ENCODE data around the gene LYSMD2. TPM values are rescaled to one million over a fixed set of nuclear protein-coding genes. Genes with fewer than 3 reads are reported as not detected.

Gene LYSMD2
- total and polyA plus RNA-seq, 9 donors: 8.9 to 16.4 (median 13.4) TPM

GRCh38 chr15:51721199-51721960 lies 16.1 kb downstream of the LYSMD2 start:
- 12 to 26% (median 17%) methylated on average over 5 of the region's 5 CpGs for WGBS, 3 donors
- Histone ChIP-seq H3K36me3 (no peaks in the 10 kb centered on the region), H3K27ac (no peak overlapping the region), H3K4me3 (no peak overlapping the region), H3K9me3 (no peaks in the 10 kb centered on the region), H3K4me1 (ENCODE audit: insufficient read depth) (peaks cover 3% of the 10 kb centered on the region), H3K27me3 (no peaks in the 10 kb centered on the region)
- TF ChIP-seq EP300 (IDR thresholded peaks at IDR 0.05): no peak
- no peak for TF ChIP-seq CTCF (IDR thresholded peaks at IDR 0.05)
- TF ChIP-seq POLR2A (IDR thresholded peaks at IDR 0.05): no peak
- intact Hi-C loops (cut with DNase I): no loop called here
- DNase-seq: no peak

- Histone ChIP-seq H3K36me3 (no peaks in the 10 kb centered on the region), H3K27ac (no peak overlapping the region), H3K27me3 (no peaks in the 10 kb centered on the region), H3K9me3 (no peaks in the 10 kb centered on the region), H3K4me3 (no peak overlapping the region), H3K4me1 (ENCODE audit: insufficient read depth) (no peaks in the 10 kb centered on the region)
- 81 to 96% (median 91%) methylated on average over 8 of the region's 8 CpGs for WGBS, 3 donors
- TF ChIP-seq CTCF (IDR thresholded peaks at IDR 0.05) (no peak), EP300 (IDR thresholded peaks at IDR 0.05) (no peak), POLR2A (IDR thresholded peaks at IDR 0.05) (no peak)
- no peak for DNase-seq
- intact Hi-C loops (cut with DNase I): no loop called here
These were observed 17.1 kb downstream of the LYSMD2 start for GRCh38 chr15:51720201-51720995.

- no peaks in the 10 kb centered on the region for H3K36me3 ChIP-seq
- no peak overlapping the region for H3K27ac ChIP-seq
- no peaks in the 10 kb centered on the region for H3K9me3 ChIP-seq
- no peak overlapping the region for H3K4me3 ChIP-seq
- intact Hi-C loops (cut with DNase I): loop anchor here in 1 of 4 donors (10.0 kb wide), 1 partner anchor 56 kb away; no protein-coding TSS in a partner anchor
- TF ChIP-seq EP300 (IDR thresholded peaks at IDR 0.05): no peak
- TF ChIP-seq POLR2A (IDR thresholded peaks at IDR 0.05): no peak
- DNase-seq: no peak
- H3K27me3 ChIP-seq: no peaks in the 10 kb centered on the region
- H3K4me1 ChIP-seq (ENCODE audit: insufficient read depth): no peaks in the 10 kb centered on the region
- 61 to 75% (median 69%) methylated on average over 3 of the region's 3 CpGs for WGBS, 3 donors
These were observed 18.7 kb downstream of the LYSMD2 start for GRCh38 chr15:51718746-51719145.

GRCh38 chr15:51718219-51718618 lies 19.2 kb downstream of the LYSMD2 start:
- Histone ChIP-seq H3K4me3 (no peak overlapping the region), H3K4me1 (ENCODE audit: insufficient read depth) (no peaks in the 10 kb centered on the region), H3K36me3 (no peaks in the 10 kb centered on the region), H3K9me3 (no peaks in the 10 kb centered on the region), H3K27me3 (no peaks in the 10 kb centered on the region), H3K27ac (no peak overlapping the region)
- 50 to 71% (median 61%) methylated on average over 4 of the region's 4 CpGs for WGBS, 3 donors
- TF ChIP-seq EP300 (IDR thresholded peaks at IDR 0.05) (no peak), POLR2A (IDR thresholded peaks at IDR 0.05) (no peak), CTCF (IDR thresholded peaks at IDR 0.05) (no peak)
- intact Hi-C loops (cut with DNase I): loop anchor here in 1 of 4 donors (10.0 kb wide), 1 partner anchor 57 kb away; no protein-coding TSS in a partner anchor
- no peak for DNase-seq
